Measurements from ENCODE around the gene PHLPP1. TPM values are rescaled to one million over a fixed set of nuclear protein-coding genes. Genes with fewer than 3 reads are reported as not detected.

Gene PHLPP1
- total RNA-seq, 3 donors from 2014 or later, result 9.8 to 19.9 (median 15.4) TPM

DNA sequence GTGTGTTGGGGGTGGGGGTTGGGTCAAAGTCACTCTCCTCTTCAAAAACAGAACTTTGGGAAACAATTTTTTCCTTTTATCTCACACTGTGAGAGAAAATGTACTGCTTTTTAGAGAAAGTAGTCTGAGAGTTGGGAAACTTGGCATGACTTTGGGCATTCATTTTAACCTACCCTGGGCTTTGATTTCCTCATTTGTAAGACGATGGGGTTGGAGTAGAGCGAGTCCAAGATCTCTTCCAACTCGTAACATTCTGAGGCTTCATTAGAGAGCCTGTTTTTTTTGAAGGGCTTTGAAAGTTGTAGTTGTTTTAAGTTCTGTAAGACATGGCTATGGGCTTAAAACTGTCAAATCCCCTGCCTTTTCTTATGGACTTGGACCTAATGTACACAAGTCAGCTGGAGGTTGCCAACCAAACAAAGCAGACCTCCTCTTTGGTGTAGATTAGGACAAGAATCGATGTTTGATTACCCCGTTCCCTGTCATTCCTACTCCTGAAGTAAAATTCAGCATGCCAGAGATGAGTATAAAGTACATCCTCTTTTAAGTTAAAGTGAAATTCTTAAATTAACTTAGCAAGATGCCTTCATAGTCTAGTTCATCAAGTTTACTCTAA is 8.4 kb downstream of the PHLPP1 start:
- Histone ChIP-seq H3K27ac (peak overlapping the region; percentile 8 to 62), H3K4me1 (peaks cover 0 to 6% of the 10 kb centered on the region in 2 donors), H3K9me3 (no peaks in the 10 kb centered on the region), H3K36me3 (no peaks in the 10 kb centered on the region), H3K27me3 (no peaks in the 10 kb centered on the region), H3K4me3 (no peak overlapping the region)
- TF ChIP-seq, protein P1, sequence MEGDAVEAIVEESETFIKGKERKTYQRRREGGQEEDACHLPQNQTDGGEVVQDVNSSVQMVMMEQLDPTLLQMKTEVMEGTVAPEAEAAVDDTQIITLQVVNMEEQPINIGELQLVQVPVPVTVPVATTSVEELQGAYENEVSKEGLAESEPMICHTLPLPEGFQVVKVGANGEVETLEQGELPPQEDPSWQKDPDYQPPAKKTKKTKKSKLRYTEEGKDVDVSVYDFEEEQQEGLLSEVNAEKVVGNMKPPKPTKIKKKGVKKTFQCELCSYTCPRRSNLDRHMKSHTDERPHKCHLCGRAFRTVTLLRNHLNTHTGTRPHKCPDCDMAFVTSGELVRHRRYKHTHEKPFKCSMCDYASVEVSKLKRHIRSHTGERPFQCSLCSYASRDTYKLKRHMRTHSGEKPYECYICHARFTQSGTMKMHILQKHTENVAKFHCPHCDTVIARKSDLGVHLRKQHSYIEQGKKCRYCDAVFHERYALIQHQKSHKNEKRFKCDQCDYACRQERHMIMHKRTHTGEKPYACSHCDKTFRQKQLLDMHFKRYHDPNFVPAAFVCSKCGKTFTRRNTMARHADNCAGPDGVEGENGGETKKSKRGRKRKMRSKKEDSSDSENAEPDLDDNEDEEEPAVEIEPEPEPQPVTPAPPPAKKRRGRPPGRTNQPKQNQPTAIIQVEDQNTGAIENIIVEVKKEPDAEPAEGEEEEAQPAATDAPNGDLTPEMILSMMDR (IDR thresholded peaks at IDR 0.05), result no peak
- TF ChIP-seq POLR2AphosphoS5 (IDR thresholded peaks at IDR 0.05) (no peak), POLR2A (IDR thresholded peaks at IDR 0.05) (no peak)
- DNase-seq (ENCODE audit: low spot score in 2 of 2), result no peak
- intact Hi-C loops (cut with DNase I; ENCODE audit: low total_unique reads), result no loop called here

DNA sequence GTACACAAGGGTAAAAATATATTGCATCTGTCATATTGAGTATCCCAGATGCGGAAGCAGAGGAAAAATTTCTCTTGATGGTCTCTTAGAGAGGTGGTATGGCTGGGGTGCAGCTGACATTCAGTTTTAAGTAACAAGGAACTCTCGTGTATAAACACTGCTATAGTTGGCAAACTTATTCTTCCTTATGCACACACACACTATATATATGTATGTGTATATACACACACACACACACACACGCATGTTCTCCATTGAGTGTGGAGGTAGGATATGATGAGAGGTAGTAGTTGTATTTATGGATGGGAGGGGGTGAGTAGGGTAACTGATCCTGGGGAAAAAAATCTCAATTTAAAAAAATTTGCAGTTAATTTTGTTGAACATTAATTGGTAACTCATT is 10.6 kb downstream of the PHLPP1 start:
- DNase-seq (ENCODE audit: low spot score in 2 of 2), result no peak
- no peak overlapping the region for H3K27ac ChIP-seq
- no peaks in the 10 kb centered on the region for H3K36me3 ChIP-seq
- TF ChIP-seq POLR2A (IDR thresholded peaks at IDR 0.05) (no peak), POLR2AphosphoS5 (IDR thresholded peaks at IDR 0.05) (no peak)
- TF ChIP-seq, protein P1 (IDR thresholded peaks at IDR 0.05), result no peak
- intact Hi-C loops (cut with DNase I; ENCODE audit: low total_unique reads), result no loop called here
- no peaks in the 10 kb centered on the region for H3K27me3 ChIP-seq
- no peaks in the 10 kb centered on the region for H3K9me3 ChIP-seq
- H3K4me3 ChIP-seq, result no peak overlapping the region
- H3K4me1 ChIP-seq, result peaks cover 0 to 6% of the 10 kb centered on the region in 2 donors

DNA sequence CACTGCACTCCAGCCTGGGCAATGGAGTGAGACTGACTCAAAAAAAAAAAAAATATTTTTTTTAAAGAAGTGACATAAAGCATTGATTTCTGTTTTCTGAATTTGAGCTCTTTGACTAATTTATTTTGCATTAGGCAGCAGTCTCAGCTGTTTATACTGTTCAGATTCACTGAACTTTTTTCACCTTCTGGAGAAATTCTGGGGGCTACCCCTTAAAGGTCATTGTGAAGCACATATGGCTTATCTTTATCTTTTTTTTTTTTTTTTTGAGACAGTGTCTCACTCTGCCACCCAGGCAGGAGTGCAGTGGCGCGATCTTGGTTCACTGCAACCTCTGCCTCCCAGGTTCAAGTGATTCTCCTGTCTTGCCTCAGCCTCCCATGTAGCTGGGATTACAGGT is 12.9 kb downstream of the PHLPP1 start:
- TF ChIP-seq POLR2A (IDR thresholded peaks at IDR 0.05) (no peak), POLR2AphosphoS5 (IDR thresholded peaks at IDR 0.05) (no peak)
- TF ChIP-seq, protein P1 (IDR thresholded peaks at IDR 0.05), result no peak
- intact Hi-C loops (cut with DNase I; ENCODE audit: low total_unique reads), result no loop called here
- Histone ChIP-seq H3K4me3 (no peak overlapping the region), H3K36me3 (no peaks in the 10 kb centered on the region), H3K9me3 (peaks cover 0 to 11% of the 10 kb centered on the region in 2 donors), H3K4me1 (peaks cover 0 to 6% of the 10 kb centered on the region in 2 donors), H3K27me3 (no peaks in the 10 kb centered on the region), H3K27ac (no peak overlapping the region)
- no peak for DNase-seq (ENCODE audit: low spot score in 2 of 2)

DNA sequence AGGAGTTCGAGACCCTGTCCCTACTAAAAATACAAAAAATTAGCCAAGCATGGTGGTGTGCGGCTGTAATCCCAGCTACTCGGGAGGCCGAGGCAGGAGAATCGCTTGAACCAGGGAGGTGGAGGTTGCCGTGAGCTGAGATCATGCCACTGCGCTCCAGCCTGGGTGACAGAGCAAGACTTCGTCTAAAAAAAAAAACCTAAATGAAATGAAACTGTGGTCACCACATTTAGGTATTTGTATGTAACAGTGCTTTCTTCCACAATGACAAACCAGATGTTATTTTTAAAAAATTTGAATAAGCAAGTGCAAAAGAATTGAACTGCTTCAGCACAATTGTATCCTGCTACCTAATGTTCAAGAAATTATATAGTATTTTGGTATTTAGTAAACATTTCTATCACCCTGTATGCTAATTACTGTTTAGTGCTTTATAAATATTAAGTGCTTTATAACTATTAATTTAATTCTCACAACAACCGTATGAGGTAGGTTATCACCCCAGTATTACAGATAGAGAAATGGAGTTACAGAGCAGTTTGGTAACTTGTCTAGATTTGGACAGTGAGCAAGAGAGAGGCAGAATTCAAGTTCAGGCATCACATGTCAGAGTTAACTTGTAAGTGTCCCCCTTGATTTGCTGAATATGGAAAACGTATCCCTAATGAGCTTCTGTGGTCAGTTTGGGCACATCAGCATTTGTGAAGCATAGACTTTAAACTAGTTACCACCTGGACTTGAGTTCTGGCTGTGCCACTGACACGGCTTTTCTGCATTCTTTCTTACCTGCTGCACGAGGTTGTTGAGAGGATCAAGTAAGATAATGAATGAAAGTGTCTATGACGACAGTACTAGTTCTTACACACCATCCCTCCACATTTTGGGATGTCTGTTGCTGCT is 14.4 kb downstream of the PHLPP1 start:
- intact Hi-C loops (cut with DNase I; ENCODE audit: low total_unique reads), result loop anchor here (2.0 kb wide), 1 partner anchor 65 kb away; no protein-coding TSS in a partner anchor
- H3K27ac ChIP-seq, result no peak overlapping the region
- no peak for DNase-seq (ENCODE audit: low spot score in 2 of 2)

More for the DNA sequence above, 14.4 kb downstream of the PHLPP1 start:
- Histone ChIP-seq H3K4me1 (no peaks in the 10 kb centered on the region), H3K36me3 (no peaks in the 10 kb centered on the region), H3K27me3 (no peaks in the 10 kb centered on the region), H3K9me3 (peaks cover 0 to 11% of the 10 kb centered on the region in 2 donors), H3K4me3 (no peak overlapping the region)
- TF ChIP-seq POLR2A (IDR thresholded peaks at IDR 0.05), result no peak
- no peak for TF ChIP-seq POLR2AphosphoS5 (IDR thresholded peaks at IDR 0.05)
- TF ChIP-seq, protein P1 (IDR thresholded peaks at IDR 0.05), result no peak
